Natural killer cell (primary cell): Measurements from ENCODE around the gene SERPINC1. TPM values are rescaled to one million over a fixed set of nuclear protein-coding genes. Genes with fewer than 3 reads are reported as not detected.
A peak's percentile ranks its signal among the peaks of the same experiment; 100 is the strongest.

ENCODE experiments used
- ATAC-seq, 3 donors: fragments of 150-1000 bp in 2 of 3; fragments of 200-7000 bp in 1 of 3; cut with Tn5 transposase; 1 replicate in 1 of 3; 2 replicates in 2 of 3; pipeline ENCODE4 v1.10.0; 2021; ENCODE audit warnings: mild to moderate bottlenecking in 2 of 3, moderate library complexity in 2 of 3
- DNase-seq, 2 donors: peaks; one replicate each; pipeline versions ENCODE4 v3.0.0 to v3.0.0-alpha.2; 2013 to 2021; ENCODE audit warnings: mixed read lengths in 1 of 2
- H3K27ac ChIP-seq: one replicate; pipeline ENCODE4 v1.5.1; 2013; ENCODE audit warnings: mild to moderate bottlenecking, low read length
- H3K27me3 ChIP-seq: one replicate; pipeline ENCODE4 v1.6.1; 2013; ENCODE audit warnings: low read length; ENCODE audit not compliant: control insufficient read depth, insufficient read depth
- H3K36me3 ChIP-seq: one replicate; pipeline ENCODE4 v1.6.1; 2013; ENCODE audit warnings: low read length; ENCODE audit not compliant: control insufficient read depth, insufficient read depth
- H3K4me1 ChIP-seq: one replicate; pipeline ENCODE4 v1.6.1; 2013; ENCODE audit warnings: low read length; ENCODE audit not compliant: control insufficient read depth, insufficient read depth
- H3K4me3 ChIP-seq: one replicate; pipeline ENCODE4 v1.5.1; 2013; ENCODE audit warnings: low read length
- H3K9me3 ChIP-seq: one replicate; pipeline ENCODE4 v1.6.1; 2013; ENCODE audit warnings: low read length; ENCODE audit not compliant: control insufficient read depth, insufficient read depth
- H3K27ac Mint-ChIP-seq, 2 donors: one replicate each; pipeline ENCODE4 v1.8.0; 2022; ENCODE audit warnings: mild to moderate bottlenecking in 2 of 2, mixed read lengths in 2 of 2, moderate library complexity in 1 of 2
- H3K27me3 Mint-ChIP-seq, 2 donors: one replicate each; pipeline ENCODE4 v1.8.0; 2022; ENCODE audit warnings: low read depth in 2 of 2, mixed read lengths in 2 of 2
- H3K36me3 Mint-ChIP-seq: one replicate; pipeline ENCODE4 v1.8.0; 2022; ENCODE audit warnings: mixed read lengths
- H3K4me1 Mint-ChIP-seq, 2 donors: one replicate each; pipeline ENCODE4 v1.8.0; 2022; ENCODE audit warnings: mixed read lengths in 2 of 2
- H3K4me3 Mint-ChIP-seq: one replicate; pipeline ENCODE4 v1.8.0; 2022; ENCODE audit warnings: mild to moderate bottlenecking, moderate library complexity, mixed read lengths
- H3K9me3 Mint-ChIP-seq, 2 donors: one replicate each; pipeline ENCODE4 v1.8.0; 2022; ENCODE audit warnings: mixed read lengths in 2 of 2
- CTCF ChIP-seq: fragments of 200-600 bp; IDR thresholded peaks from one replicate; pipeline ENCODE4 v1.8.0; 2022; ENCODE audit warnings: antibody characterized with exemption
- WGBS: methylation state at CpG from one replicate; pipeline ENCODE4 v1.1.7; 2013; ENCODE audit warnings: missing lambda C conversion rate; ENCODE audit not compliant: insufficient coverage; 5-methylcytosine and 5-hydroxymethylcytosine counted together
- intact Hi-C: fragments of 100-400 bp; cut with micrococcal nuclease; formaldehyde crosslinking; loops from one replicate; pipeline ENCODE4 v1.14.2; 2022
- total RNA-seq, 4 donors: library from RNA; stranded (reverse); fragments of 120-200 nt in 1 of 4; gene quantifications; one replicate each; pipeline versions ENCODE4 v1.2.3 to v1.2.4, GENCODE V29; 2013 to 2022

SERPINC1 gene
- total RNA-seq, 3 donors from 2014 or later (not counting 1 experiment from before 2014, with no cell fraction given) = 0.38 to 0.48 TPM; not detected in 1

GRCh38 chr1:173865468-173866164 is 51.5 kb downstream of the SERPINC1 start:
- DNase-seq (peak in 1 of 2 donors; percentile 29), ATAC-seq (no peak)
- Mint-ChIP-seq H3K9me3 (no peaks in the 10 kb centered on the region), H3K27ac (peak overlapping the region; percentile 91 to 97), H3K36me3 (peaks cover 30% of the 10 kb centered on the region), H3K4me1 (peaks cover 62 to 63% of the 10 kb centered on the region in 2 donors), H3K4me3 (peak overlapping the region; percentile 98), H3K27me3 (no peaks in the 10 kb centered on the region)
- H3K4me1 ChIP-seq = peaks cover 24% of the 10 kb centered on the region
- no peak for TF ChIP-seq CTCF
- H3K36me3 ChIP-seq = peaks cover 49% of the 10 kb centered on the region
- H3K27me3 ChIP-seq = no peaks in the 10 kb centered on the region
- intact Hi-C loops = loop anchor here (5.0 to 10.0 kb wide), 2 partner anchors 157 to 299 kb away; partner anchors contain the start of gene RC3H1
- H3K27ac ChIP-seq = no peak overlapping the region
- H3K4me3 ChIP-seq = no peak overlapping the region
- no peaks in the 10 kb centered on the region for H3K9me3 ChIP-seq
- WGBS = 58% methylated on average over 4 of the region's 4 CpGs

DNA sequence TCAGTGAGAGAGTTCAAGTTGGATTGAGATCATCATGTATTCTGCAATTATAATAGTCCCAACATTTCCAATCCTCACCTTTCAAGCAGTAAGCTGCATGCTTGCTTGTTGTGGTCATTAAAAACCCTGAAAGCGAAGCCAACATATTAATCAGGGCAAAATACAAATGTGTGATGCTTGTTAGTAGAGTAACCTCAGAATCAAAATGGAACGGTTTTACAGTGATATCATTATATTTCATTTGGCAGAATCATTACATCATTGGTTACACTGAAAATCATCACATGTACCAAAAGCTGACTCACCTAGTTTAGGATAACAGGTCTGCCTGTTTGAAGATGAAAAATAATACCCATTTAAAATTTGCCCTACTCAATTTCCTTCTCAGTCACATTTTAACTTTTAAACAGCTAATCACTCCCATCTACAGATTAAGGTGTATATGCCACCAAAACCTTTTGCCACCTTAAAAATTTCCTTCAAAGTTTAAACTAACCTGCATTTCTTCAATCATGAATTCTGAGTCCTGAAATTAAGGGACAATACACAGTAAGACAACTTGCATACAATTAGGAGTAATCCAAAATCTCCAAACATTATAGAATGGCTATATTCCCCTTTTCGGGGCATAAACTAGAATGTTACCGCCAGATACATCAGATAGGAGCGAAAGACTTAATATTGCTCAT is 52.8 kb downstream of the SERPINC1 start:
- peak in 1 of 2 donors; percentile 23 for DNase-seq
- Mint-ChIP-seq H3K27ac (peak overlapping the region; percentile 91 to 97), H3K4me1 (peaks cover 50 to 51% of the 10 kb centered on the region in 2 donors), H3K36me3 (peaks cover 30% of the 10 kb centered on the region), H3K27me3 (no peaks in the 10 kb centered on the region), H3K4me3 (no peak overlapping the region), H3K9me3 (no peaks in the 10 kb centered on the region)
- H3K4me1 ChIP-seq = peaks cover 15% of the 10 kb centered on the region
- no peak for ATAC-seq
- no peaks in the 10 kb centered on the region for H3K27me3 ChIP-seq
- no peak for TF ChIP-seq CTCF
- no peak overlapping the region for H3K4me3 ChIP-seq
- peaks cover 57% of the 10 kb centered on the region for H3K36me3 ChIP-seq
- H3K9me3 ChIP-seq = no peaks in the 10 kb centered on the region
- 75% methylated on average over 4 of the region's 5 CpGs for WGBS
- intact Hi-C loops = loop anchor here (10.0 kb wide), 1 partner anchor 300 kb away; no protein-coding TSS in a partner anchor
- H3K27ac ChIP-seq = no peak overlapping the region

DNA sequence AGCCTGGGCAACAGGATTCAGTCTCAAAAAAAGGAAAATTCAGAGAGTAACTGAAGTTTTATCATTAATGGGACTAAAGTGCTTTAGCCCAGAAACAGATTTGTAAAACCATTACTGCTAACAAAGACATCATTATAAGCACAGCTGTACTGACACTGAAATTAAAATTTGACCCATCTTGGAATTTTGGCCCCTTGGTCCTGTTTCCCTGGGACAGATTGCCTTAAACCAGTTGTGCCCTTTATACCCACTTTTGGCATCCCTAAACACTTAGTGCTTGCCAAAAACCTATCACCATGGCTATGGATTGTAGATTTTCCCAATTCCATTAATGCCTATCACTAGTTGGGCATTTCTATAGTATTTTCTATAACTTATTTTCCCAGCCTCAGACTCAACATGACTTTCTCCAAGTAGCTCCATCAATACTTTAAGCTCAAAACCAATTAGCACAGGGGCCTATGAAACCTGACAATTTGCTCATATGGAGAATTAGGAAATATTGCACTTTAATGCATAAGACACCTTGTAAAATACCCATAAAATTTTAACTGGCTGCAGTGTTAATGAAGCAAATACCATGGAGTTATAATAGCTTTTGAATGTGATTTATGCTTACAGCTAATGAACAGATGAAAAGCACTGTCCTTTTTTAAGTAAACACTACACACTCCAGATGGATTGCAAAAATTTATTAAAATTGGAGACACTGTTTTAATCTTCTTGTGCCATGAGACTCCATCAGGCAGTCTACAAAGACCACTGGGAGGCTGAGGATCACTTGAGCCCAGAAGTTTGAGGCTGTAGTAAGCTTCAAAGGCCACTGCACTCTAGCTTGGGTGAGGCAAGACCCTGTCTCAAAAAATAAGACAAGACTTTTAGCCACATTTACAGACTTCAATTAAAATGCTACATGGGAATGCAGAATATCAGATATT is 53.6 kb downstream of the SERPINC1 start:
- Histone ChIP-seq H3K4me3 (no peak overlapping the region), H3K27me3 (no peaks in the 10 kb centered on the region), H3K9me3 (no peaks in the 10 kb centered on the region), H3K36me3 (peaks cover 59% of the 10 kb centered on the region), H3K27ac (no peak overlapping the region), H3K4me1 (peaks cover 10% of the 10 kb centered on the region)
- no peaks in the 10 kb centered on the region for H3K9me3 Mint-ChIP-seq
- ATAC-seq (no peak), DNase-seq (peak in 1 of 2 donors; percentile 14)
- no peak for TF ChIP-seq CTCF
- peaks cover 30% of the 10 kb centered on the region for H3K36me3 Mint-ChIP-seq
- intact Hi-C loops = loop anchor here (10.0 kb wide), 1 partner anchor 301 kb away; no protein-coding TSS in a partner anchor
- H3K4me1 Mint-ChIP-seq = peaks cover 42 to 44% of the 10 kb centered on the region in 2 donors
- peak overlapping the region; percentile 91 to 97 for H3K27ac Mint-ChIP-seq
- H3K27me3 Mint-ChIP-seq = no peaks in the 10 kb centered on the region
- no peak overlapping the region for H3K4me3 Mint-ChIP-seq
